Bone marrow (tissue), 2 donors: ENCODE results near the gene BAG5.

ENCODE experiments used
- DNase-seq, 2 donors: peaks; one replicate each; lab custom pipeline; 2025; lab: John Stamatoyannopoulos, UW

Gene BAG5

DNA sequence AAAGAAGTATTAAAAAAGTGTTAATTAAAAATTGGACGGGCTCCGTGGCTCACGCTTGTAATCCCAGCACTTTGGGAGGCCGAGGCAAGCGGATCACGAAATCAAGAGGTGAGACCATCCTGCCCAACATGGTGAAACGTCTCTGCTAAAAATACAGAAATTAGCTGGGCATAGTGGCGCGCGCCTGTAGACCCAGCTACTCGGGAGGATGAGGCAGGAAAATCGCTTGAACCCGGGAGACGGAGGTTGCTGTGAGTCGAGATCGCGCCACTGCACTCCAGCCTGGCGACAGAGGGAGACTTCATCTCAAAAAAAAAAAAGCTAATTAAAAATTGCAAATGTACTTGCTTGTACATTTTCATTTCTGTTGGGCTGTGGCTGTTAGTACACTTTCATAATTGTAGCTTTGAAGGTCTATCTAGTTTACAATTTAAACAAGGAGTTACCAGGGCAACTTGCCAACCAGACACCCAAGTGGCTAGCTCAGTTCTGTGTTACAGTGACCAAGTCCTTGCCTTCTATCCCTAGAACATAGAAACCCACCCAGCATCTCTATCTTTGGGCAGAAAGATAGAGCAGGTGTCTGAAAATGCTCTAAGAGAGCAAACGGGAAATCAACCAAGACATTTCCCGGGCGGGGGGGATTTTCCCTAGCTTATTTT, 1.5 kb upstream of the BAG5 start:
- no peak for DNase-seq

GRCh38 chr14:103563226-103563620, 766 bp upstream of the BAG5 start:
- no peak for DNase-seq

DNA sequence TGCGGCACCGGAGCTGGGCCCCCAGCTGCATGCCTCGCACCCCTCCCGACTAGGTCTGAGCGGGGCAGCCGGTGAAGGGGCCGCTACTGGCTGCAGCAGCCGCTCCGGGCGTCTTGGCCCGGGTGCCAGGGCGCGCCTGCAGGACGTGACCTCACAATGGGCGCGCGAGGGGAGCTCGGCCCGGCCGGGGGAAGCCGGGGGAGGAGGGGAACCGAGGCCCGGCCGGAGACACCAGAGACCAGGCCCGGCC, 353 bp downstream of the BAG5 start:
- DNase-seq: peak in 1 of 2 donors; percentile 65

- DNase-seq: no peak
Observed at GRCh38 chr14:103561381-103562178, 877 bp downstream of the BAG5 start.

GRCh38 chr14:103560691-103561090, 1.8 kb downstream of the BAG5 start:
- no peak for DNase-seq

- no peak for DNase-seq
Observed at GRCh38 chr14:103559766-103560165, 2.7 kb downstream of the BAG5 start.

DNA sequence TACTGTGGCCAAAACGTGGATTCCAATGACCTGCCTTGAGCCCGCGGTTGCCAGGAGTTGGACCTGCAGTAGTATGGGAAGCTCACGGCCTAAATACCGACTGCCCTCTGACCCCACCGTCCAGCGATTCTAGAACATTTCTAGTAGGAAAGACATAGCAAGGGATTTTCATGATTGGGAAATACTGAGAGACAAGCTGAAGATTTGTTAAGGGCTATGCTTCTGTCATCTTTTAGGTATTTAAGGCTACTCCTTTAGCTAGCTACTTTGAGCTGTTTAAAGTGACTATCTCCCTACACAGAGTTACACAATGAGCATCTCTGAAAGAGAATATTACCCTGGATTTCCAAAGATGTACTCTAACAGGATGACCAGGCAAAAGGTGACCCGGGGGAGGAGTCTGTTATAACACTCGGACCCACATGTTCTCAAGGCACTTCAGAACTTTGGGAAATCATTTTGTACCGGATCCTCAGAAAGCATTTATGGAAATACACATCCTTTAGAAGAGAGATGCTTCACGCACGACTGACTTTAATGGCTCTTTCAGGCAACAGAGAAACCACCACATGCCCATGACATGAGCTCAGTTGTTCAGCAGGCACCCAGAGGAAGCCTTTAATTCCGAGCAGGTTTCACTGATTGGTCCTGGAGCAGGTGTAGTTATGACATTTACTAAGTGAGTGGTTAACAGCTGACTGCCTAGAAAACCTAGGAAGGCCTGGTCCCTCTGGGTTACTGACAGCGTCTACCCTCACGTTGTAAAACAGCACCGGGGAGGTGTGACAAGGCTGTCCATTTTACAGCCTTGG, 4.2 kb downstream of the BAG5 start:
- no peak for DNase-seq

GRCh38 chr14:103556946-103557758, 5.3 kb downstream of the BAG5 start:
- no peak for DNase-seq

- no peak for DNase-seq
Observed at GRCh38 chr14:103555559-103556337, 6.7 kb downstream of the BAG5 start.

DNA sequence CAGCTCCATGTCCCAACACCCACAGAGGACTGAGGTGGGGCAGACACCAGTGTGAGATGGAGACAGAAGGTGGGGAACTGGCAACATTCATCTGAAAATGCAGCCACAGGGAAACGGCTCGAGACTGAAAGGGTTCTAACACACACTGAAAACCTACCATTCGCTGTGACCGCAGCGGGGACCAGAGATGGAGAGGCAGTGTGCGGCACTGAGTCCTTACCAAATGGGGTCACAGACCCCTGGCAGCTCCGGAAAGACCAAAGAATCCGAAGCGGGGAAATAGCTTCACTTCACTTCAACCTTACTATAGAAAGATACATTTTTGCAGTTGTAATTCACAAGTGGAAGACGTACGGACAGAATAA, 9.6 kb downstream of the BAG5 start:
- DNase-seq: no peak

DNA sequence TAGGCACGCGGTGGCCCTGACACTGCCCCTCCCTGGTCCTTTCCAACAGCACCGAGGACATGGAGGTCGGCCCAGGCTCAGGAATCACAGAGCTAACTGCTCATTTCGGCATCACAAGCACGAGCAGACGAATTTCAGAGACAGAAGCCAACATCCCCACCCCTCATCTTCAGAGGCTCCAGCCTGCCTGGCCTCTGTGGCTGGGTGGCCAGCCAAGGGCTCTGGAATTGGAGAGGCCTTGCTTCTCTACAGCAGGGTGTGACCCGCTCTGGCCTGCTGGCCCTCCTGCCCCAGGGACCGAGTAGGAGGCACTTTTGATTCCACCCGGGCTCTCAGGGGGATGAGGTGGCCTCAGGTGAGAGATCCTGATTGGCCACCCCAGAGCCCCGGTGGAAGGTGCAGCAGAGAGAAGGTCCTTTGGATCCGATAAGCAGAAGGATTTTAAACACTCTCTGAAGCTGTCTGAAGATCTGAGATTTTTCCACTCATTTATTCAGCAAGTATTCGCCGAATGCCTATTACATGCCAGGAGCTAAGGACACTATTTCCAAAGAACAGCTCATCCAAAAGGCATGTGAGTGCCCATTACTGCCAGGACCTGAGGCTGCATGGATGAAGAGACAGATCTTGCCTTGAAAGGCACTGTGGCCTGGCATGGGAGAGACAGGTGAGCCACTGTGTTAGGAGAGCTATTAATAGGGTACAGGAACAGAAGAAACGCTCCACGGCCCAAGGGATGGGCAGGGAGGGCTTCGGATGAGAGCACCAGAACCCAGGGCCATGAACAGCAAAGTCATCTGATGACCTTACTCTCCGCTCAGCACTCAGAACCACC, 10.2 kb downstream of the BAG5 start:
- DNase-seq: no peak

- no peak for DNase-seq
Observed at GRCh38 chr14:103551338-103551762, 11.1 kb downstream of the BAG5 start.

DNA sequence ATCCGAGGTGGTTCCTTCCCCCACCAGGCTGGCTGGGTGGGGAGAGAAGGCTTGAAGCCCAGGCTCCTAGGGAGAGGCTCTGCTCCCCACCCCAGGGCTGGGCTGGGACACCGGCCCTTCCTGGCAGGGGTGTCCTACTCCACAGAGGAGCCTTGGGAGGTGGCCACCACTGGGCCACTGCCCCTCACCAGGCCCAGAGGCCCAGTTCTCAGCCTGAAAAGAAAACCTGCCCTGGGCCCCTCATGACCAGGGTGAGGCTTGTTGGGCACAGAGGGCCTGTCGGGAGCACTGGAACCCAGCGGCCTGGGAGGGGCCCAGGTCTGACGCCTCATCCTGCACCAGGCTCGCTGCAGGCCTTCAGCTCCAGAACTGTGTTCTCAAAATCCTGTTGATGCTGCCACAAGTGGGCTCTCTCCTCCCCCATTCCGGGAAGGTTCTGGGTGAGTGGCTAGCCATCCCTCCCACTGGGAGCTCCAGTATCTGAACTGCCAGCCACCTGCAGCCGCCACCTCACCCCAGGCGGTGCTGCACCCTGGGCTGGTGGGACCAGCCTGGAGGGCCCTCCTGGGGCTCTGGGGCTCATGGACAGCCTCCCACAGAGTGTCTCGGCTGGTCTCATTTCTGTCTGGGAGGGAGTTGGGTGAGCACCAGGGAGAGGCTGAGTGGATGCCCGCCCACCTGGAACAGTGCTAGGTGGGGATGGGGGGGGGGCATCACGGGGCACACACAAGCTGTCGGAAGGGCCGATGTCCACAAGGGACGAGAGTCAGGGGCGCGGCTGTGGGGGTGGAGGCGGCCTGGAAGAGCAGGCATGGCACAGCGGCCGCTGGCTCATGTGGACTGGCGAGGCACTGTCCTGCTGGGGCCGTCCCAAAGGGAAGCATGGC, 11.8 kb downstream of the BAG5 start:
- DNase-seq: no peak

GRCh38 chr14:103549361-103550311, 12.8 kb downstream of the BAG5 start:
- DNase-seq: no peak

GRCh38 chr14:103548463-103549351, 13.8 kb downstream of the BAG5 start:
- no peak for DNase-seq

DNA sequence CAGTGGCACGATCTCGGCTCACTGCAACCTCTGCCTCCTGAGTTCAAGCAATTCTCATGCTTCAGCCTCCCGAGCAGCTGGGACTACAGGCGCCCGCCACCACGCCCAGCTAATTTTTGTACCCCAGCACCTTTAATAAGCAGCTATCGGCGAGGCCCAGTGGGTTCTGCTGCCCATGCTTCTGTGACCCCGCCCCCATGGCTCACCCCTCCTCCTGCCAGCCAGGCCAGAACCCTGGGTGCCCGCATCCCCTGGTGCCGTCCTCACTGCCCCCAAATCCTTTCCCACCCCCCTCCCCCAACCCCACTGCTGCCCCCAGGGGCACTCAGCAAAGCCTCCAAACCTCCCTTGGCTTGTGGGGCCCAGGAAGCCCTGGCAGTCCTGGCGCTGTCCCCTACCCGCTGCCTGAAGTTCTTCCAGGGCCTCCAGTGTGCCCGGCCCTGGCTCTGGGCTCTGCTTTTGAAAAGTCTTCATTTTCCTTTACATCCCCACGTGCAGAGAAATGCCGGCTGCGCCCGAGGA, 14.5 kb downstream of the BAG5 start:
- DNase-seq: no peak

GRCh38 chr14:103547455-103547940, 15.0 kb downstream of the BAG5 start:
- DNase-seq: no peak
